ENCODE data around the gene ENSA. TPM values are rescaled to one million over a fixed set of nuclear protein-coding genes. Genes with fewer than 3 reads are reported as not detected.

Gene ENSA
- total and polyA plus RNA-seq, 2 of the 4 experiments (the other 2 are of a cell fraction) = 53.2 to 96.5 TPM

DNA sequence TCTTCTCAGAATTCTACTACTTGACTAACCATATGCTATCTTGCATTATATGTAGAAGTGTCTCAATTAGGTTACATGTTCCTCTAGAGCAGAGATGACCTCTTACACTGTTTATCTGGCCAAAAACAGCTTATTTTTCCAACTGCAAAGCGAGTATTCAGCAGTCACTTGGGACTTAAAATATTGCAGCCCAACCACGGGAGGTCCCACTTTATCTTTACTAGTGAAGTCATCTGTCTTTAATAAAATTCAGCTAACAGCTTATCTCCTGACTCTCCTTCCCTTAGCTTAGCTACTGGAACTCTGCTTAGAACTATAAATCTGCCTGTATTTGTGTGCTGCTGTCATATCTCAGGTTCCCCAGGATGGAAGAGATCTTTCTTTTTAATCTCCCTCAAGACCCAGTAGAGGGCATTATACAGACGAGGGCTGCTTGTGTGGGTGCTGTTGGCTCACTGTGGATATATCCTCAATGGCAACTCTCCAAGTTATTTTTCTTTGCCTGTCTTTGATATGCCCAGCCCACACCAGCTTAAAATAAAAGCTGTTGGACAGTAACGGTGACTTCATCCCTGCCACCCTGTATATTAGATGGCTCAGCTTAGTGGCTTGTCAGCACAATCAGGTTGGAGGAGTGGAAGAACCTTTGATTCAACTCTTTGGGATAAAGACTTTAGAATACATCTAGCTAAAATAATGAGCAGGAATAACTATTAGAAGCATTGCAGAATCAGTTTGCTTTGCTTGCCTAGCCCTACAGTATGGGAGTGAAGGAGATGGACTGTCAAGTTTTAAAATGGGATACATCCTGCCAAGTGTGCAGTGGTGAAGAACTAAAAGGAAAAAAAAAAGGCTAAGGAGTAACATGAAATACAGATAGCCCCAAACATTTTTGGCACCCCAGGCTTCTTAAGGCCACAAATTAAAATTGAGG, 9.6 kb downstream of the ENSA start:
- H4K20me1 ChIP-seq (ENCODE audit: insufficient read depth, low read length) = no peaks in the 10 kb centered on the region
- no peak overlapping the region; the same call in 1 of the 2 replicates for H3K18ac ChIP-seq (ENCODE audit: low read depth, low read length)
- no peaks in the 10 kb centered on the region for H3K27me3 ChIP-seq (ENCODE audit: control insufficient read depth, insufficient read depth, low read length)
- peaks cover 10% of the 10 kb centered on the region for H3K4me1 ChIP-seq (ENCODE audit: control insufficient read depth, insufficient read depth, low read length)
- ChIA-PET CTCF (interaction anchor here (0.6 to 1.9 kb wide), 12 partner anchors 9 to 349 kb away, joined by 3 to 17 read pairs (median 4); partner anchors contain the start of genes ENSA and MCL1), POLR2A (ENCODE audit: unreplicated experiment) (interaction anchor here (0.6 to 1.6 kb wide), 5 partner anchors 9 to 52 kb away, joined by 3 to 5 read pairs (median 4); partner anchors contain the start of genes ENSA and MCL1)
- 0 out of 2 replicates have a peak overlapping the region, but pooled peaks have one; percentile 27 for H3K56ac ChIP-seq (ENCODE audit: extremely low read depth, insufficient read depth, low read length)
- H3K9ac ChIP-seq (ENCODE audit: low read depth, low read length) = no peak overlapping the region; the same call in 1 of the 2 replicates
- peak overlapping the region; percentile 64 for H2BK5ac ChIP-seq (ENCODE audit: low read depth, low read length, poor library complexity, severe bottlenecking)
- H4K91ac ChIP-seq (ENCODE audit: insufficient read depth, low read depth, low read length) = no peak overlapping the region
- BruUV-seq (replicated peaks) = no TSS peak
- DNase-seq = peak; percentile 80
- 20% methylated on average over 1 of the region's 4 CpGs; no CpG with 5 or more reads in 1 of the 2 experiments for WGBS, 2 experiments (ENCODE audit: extremely low coverage in 2 of 2, insufficient read length in 1 of 2)
- dilution Hi-C loops (cut with HindIII; ENCODE audit: low sequenced_read_pairs, unreplicated experiment) (no loop called here), intact Hi-C loops (cut with micrococcal nuclease) (loop anchor here (2.0 kb wide), 1 partner anchor 193 kb away; no protein-coding TSS in a partner anchor), in situ Hi-C loops (cut with MboI; ENCODE audit: low sequenced_read_pairs) (no loop called here)
- no peak overlapping the region for H2BK120ac ChIP-seq (ENCODE audit: low read depth, low read length)
- peak; percentile 83 for ATAC-seq (ENCODE audit: low read depth)
- 0 out of 2 replicates have a peak, but pooled peaks cover 2% of the 10 kb centered on the region for H3K9me1 ChIP-seq (ENCODE audit: insufficient read depth, low read length)
- no peak overlapping the region for H2BK20ac ChIP-seq (ENCODE audit: low read depth, low read length)
- no peak overlapping the region for H3K4me3 ChIP-seq (ENCODE audit: insufficient read depth, low read depth, low read length)
- peak overlapping the region; percentile 6; the same call in 1 of the 2 replicates for H3K4me2 ChIP-seq (ENCODE audit: low read depth, low read length)
- no peaks in the 10 kb centered on the region for H3K9me3 ChIP-seq (ENCODE audit: control insufficient read depth, insufficient read depth, low read length)
- H3K4ac ChIP-seq (ENCODE audit: low read depth, low read length) = no peak overlapping the region
- H2AFZ ChIP-seq (replicated peaks; ENCODE audit: low read length, poor library complexity) = no peak overlapping the region
- H3K36me3 ChIP-seq (ENCODE audit: control insufficient read depth, insufficient read depth, low read length) = peaks cover 22% of the 10 kb centered on the region
- no peak overlapping the region for H3K27ac ChIP-seq (ENCODE audit: insufficient read depth, low read length)
- H2AK5ac ChIP-seq (ENCODE audit: low read depth, low read length) = no peak overlapping the region
- peaks cover 20 to 40% of the 10 kb centered on the region in 2 experiments for H3K79me1 ChIP-seq (ENCODE audit: low read depth in 1 of 2, low read length in 2 of 2)
- no peak overlapping the region for H2BK15ac ChIP-seq (ENCODE audit: low read depth, low read length)
- H4K5ac ChIP-seq (ENCODE audit: low read depth, low read length) = no peak overlapping the region
- H4K8ac ChIP-seq (ENCODE audit: low read depth in 2 of 2, low read length in 2 of 2) = peak overlapping the region in 1 of 2 experiments; percentile 3; a peak in 1 of 4 replicates
- no peak overlapping the region for H3K23ac ChIP-seq (ENCODE audit: low read depth, low read length)
- H3K14ac ChIP-seq (replicated peaks; ENCODE audit: low read depth, low read length) = no peak overlapping the region; the same call in 1 of the 2 replicates
- H2AK9ac ChIP-seq (replicated peaks; ENCODE audit: low read depth, low read length, poor library complexity) = no peak overlapping the region
- TF ChIP-seq, protein P1, sequence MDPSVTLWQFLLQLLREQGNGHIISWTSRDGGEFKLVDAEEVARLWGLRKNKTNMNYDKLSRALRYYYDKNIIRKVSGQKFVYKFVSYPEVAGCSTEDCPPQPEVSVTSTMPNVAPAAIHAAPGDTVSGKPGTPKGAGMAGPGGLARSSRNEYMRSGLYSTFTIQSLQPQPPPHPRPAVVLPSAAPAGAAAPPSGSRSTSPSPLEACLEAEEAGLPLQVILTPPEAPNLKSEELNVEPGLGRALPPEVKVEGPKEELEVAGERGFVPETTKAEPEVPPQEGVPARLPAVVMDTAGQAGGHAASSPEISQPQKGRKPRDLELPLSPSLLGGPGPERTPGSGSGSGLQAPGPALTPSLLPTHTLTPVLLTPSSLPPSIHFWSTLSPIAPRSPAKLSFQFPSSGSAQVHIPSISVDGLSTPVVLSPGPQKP (IDR thresholded peaks at IDR 0.05; ENCODE audit: borderline replicate concordance, low read depth, low read length) = no peak
- TF ChIP-seq MAZ (IDR thresholded peaks at IDR 0.05; ENCODE audit: borderline replicate concordance, low read depth, low read length) (0 out of 2 replicates have a peak, but pooled peaks have one; percentile 27), NFE2L2 (IDR thresholded peaks at IDR 0.05; ENCODE audit: low read depth, low read length) (no peak), RCOR1 (IDR thresholded peaks at IDR 0.05; ENCODE audit: insufficient replicate concordance, low read length) (no peak), RFX5 (IDR thresholded peaks at IDR 0.05; ENCODE audit: low read depth, low read length) (no peak), CEBPB (IDR thresholded peaks at IDR 0.05; ENCODE audit: low read depth, low read length) (no peak), CHD1 (IDR thresholded peaks at IDR 0.05; ENCODE audit: low read depth, low read length) (no peak), POLR2A (IDR thresholded peaks at IDR 0.05; ENCODE audit: low read depth, low read length) (peak; percentile 53; the same call in 1 of the 2 replicates), BHLHE40 (IDR thresholded peaks at IDR 0.05; ENCODE audit: low read depth, low read length) (no peak), RAD21 (IDR thresholded peaks at IDR 0.05; ENCODE audit: low read length) (peak; percentile 53), MAFK (IDR thresholded peaks at IDR 0.05; ENCODE audit: low read depth, low read length) (peak; percentile 54)
- TF ChIP-seq, protein P2, sequence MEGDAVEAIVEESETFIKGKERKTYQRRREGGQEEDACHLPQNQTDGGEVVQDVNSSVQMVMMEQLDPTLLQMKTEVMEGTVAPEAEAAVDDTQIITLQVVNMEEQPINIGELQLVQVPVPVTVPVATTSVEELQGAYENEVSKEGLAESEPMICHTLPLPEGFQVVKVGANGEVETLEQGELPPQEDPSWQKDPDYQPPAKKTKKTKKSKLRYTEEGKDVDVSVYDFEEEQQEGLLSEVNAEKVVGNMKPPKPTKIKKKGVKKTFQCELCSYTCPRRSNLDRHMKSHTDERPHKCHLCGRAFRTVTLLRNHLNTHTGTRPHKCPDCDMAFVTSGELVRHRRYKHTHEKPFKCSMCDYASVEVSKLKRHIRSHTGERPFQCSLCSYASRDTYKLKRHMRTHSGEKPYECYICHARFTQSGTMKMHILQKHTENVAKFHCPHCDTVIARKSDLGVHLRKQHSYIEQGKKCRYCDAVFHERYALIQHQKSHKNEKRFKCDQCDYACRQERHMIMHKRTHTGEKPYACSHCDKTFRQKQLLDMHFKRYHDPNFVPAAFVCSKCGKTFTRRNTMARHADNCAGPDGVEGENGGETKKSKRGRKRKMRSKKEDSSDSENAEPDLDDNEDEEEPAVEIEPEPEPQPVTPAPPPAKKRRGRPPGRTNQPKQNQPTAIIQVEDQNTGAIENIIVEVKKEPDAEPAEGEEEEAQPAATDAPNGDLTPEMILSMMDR (conservative IDR thresholded peaks at IDR 0.05; ENCODE audit: low read depth, low read length) = peak; percentile 46
